Heart right ventricle (tissue), 16 donors: ENCODE data around the gene BMPR1A. TPM values are rescaled to one million over a fixed set of nuclear protein-coding genes. Genes with fewer than 3 reads are reported as not detected.

Experiments
- ATAC-seq, 8 donors: fragments of 200-7000 bp; cut with Tn5 transposase; one replicate each; pipeline ENCODE4 v1.9.1; 2020; ENCODE audit warnings: mild to moderate bottlenecking in 8 of 8, moderate library complexity in 8 of 8, moderate number of reproducible peaks in 1 of 8
- DNase-seq, 2 donors: peaks; one replicate each; pipeline ENCODE4 v3.0.0-alpha.2; 2020
- H3K27ac ChIP-seq, 10 donors: fragments of 200-600 bp; sonication (generic) in 2 of 10; one replicate each; pipeline versions ENCODE4 v1.5.0 to v1.8.0; 2020 to 2022; ENCODE audit warnings: mild to moderate bottlenecking in 3 of 10
- H3K27me3 ChIP-seq, 7 donors: fragments of 200-600 bp; one replicate each; pipeline ENCODE4 v1.8.0; 2021 to 2022; ENCODE audit warnings: mild to moderate bottlenecking in 2 of 7
- H3K36me3 ChIP-seq, 9 donors: fragments of 200-600 bp; sonication (generic) in 1 of 9; one replicate each; pipeline versions ENCODE4 v1.5.0 to v1.8.0; 2020 to 2022; ENCODE audit warnings: mild to moderate bottlenecking in 2 of 9
- H3K4me1 ChIP-seq, 9 donors: fragments of 200-600 bp; sonication (generic) in 1 of 9; one replicate each; pipeline versions ENCODE4 v1.5.0 to v1.8.0; 2020 to 2022; ENCODE audit warnings: mild to moderate bottlenecking in 4 of 9
- H3K4me3 ChIP-seq, 10 donors: fragments of 200-600 bp; sonication (generic) in 2 of 10; one replicate each; pipeline versions ENCODE4 v1.5.0 to v1.8.0; 2020 to 2022; ENCODE audit warnings: mild to moderate bottlenecking in 7 of 10, moderate library complexity in 2 of 10
- H3K9me3 ChIP-seq, 11 donors: fragments of 200-600 bp in 10 of 11; sonication (generic) in 2 of 11; one replicate each; pipeline versions ENCODE4 v1.5.0 to v1.8.0; 2013 to 2022; ENCODE audit warnings: mild to moderate bottlenecking in 2 of 11, control low read depth in 1 of 11, moderate library complexity in 1 of 11
- CTCF ChIP-seq, 9 donors: fragments of 200-600 bp; sonication (generic) in 2 of 9; IDR thresholded peaks; one replicate each; pipeline versions ENCODE4 v1.5.0 to v1.8.0; 2021 to 2022; ENCODE audit warnings: antibody characterized with exemption in 9 of 9, mild to moderate bottlenecking in 5 of 9, moderate library complexity in 1 of 9
- WGBS, 2 donors: extraction: QIAGEN DNeasy Blood & Tissue Kit; methylation state at CpG; one replicate each; pipeline ENCODE4 v1.1.7; 2013; ENCODE audit warnings: inconsistent platforms in 1 of 2; 5-methylcytosine and 5-hydroxymethylcytosine counted together
- intact Hi-C, 10 donors: fragments of 100-400 bp; cut with DNase I; formaldehyde crosslinking; loops; one replicate each; pipeline versions ENCODE4 v1.11.1 to v1.14.2; 2022
- long read RNA-seq, 3 donors: library from polyadenylated mRNA; unstranded; transcript quantifications; one replicate each; pipeline ENCODE4 v2.0.0, GENCODE V29; 2020 to 2021
- polyA plus RNA-seq, 2 donors: library from polyadenylated mRNA; stranded (reverse); fragments of 200-250 nt; gene quantifications; one replicate each; pipeline ENCODE4 v1.2.3, GENCODE V29; 2013
- total RNA-seq, 10 donors: library from RNA; stranded (reverse); fragmentation: NEBNext Ultra II Directional in 3 of 10; extraction: Animal tissue kit (Norgen Biotek cat#: 25700) in 3 of 10; gene quantifications; one replicate each; pipeline versions ENCODE4 v1.2.1 to v1.2.4, GENCODE V29; 2021 to 2023
- donor health status: Arrhythmogenic right ventricular cardiomyopathy.
- donor health status: ischemic (EF 13 %, LVEDD 7.1; RV severe dilation, severe dysfunction).
- donor health status: healthy with polysubstance abuse.
- donor health status: DM: no; HTN: yes; CAD: no.
- donor health status: DM: no; HTN: no; CAD: no.
- donor health status: ischemic (EF 25% LVEDD 6.9; RV normal size, moderate dysfunction).
- donor health status: ischemic (EF 25% LVEDD 5.7; RV mildly dilated, moderate dysfunction).
- donor health status: healthy.
- donor health status: DM: yes; HTN: yes; CAD: no.
- donor health status: Ischemic cardiomyopathy.
- donor health status: ischemic (EF 35%, LVEDD 5.7; RV mildly dilated, moderate dysfunction).
- donor health status: nonischemic (EF 11% LVEDD 7.7; RV severe dilation, severe dysfunction).
- donor health status: DM: yes; HTN: yes; CAD: no.
- donor health status: PGD.
- donor health status: ischemic (EF 29% LVEDD 5.4; RV normal size, mild dysfunction).
- donor health status: nonischemic (EF 23%, LVEDD 6.1; RV moderate dilation, normal function).

The BMPR1A gene
- total RNA-seq = 10 to 100 TPM; 34.4 to 69.0 (median 47.7) TPM
- polyA plus RNA-seq = 10 to 100 TPM in 1 of 2 donors, 1 to 10 TPM in 1; 6.7 to 10.3 TPM
- long read RNA-seq, donor 1, full-length matches to known transcripts = 16 of 41 reads
- long read RNA-seq, donor 1, partial matches to known transcripts = 4 of 41 reads
- long read RNA-seq, donor 1, other reads (novel, unspliced or antisense) = 21 of 41 reads
- long read RNA-seq, donor 2, full-length matches to known transcripts = 21 of 45 reads
- long read RNA-seq, donor 2, partial matches to known transcripts = 8 of 45 reads
- long read RNA-seq, donor 2, other reads (novel, unspliced or antisense) = 16 of 45 reads
- long read RNA-seq, donor 3, full-length matches to known transcripts = 25 of 62 reads
- long read RNA-seq, donor 3, partial matches to known transcripts = 2 of 62 reads
- long read RNA-seq, donor 3, other reads (novel, unspliced or antisense) = 35 of 62 reads

GRCh38 chr10:86756511-86757112 is at the start of gene BMPR1A:
Gene BMPR1A (plus strand): TSS chr10:86756619. CDS start chr10:86876019, 119,400 bp downstream.
- Histone ChIP-seq H3K36me3 (no peaks in the 10 kb centered on the region), H3K4me1 (peaks cover 0 to 67% (median 41%) of the 10 kb centered on the region in 9 donors), H3K27ac (peak within 1 kb of the TSS; percentile 89 to 99 (median 98)), H3K9me3 (no peaks in the 10 kb centered on the region), H3K27me3 (peaks cover 0 to 78% (median 63%) of the 10 kb centered on the region in 7 donors), H3K4me3 (peak within 1 kb of the TSS; percentile 59 to 90 (median 77))
- ATAC-seq (peak in 5 of 8 donors; percentile 15 to 29 (median 27)), DNase-seq (peak in 1 of 2 donors; percentile 86)
- intact Hi-C loops = loop anchor here in 6 of 10 donors (5.0 to 10.0 kb wide), 4 partner anchors 44 to 141 kb away; no protein-coding TSS in a partner anchor
- WGBS, 2 donors = 1% methylated on average over 57 to 77 of the region's 85 CpGs
- TF ChIP-seq CTCF (IDR thresholded peaks at IDR 0.05) = no peak

- Histone ChIP-seq H3K4me3 (no peak overlapping the region), H3K4me1 (peaks cover 10 to 77% (median 35%) of the 10 kb centered on the region in 9 donors), H3K9me3 (no peaks in the 10 kb centered on the region), H3K36me3 (peaks cover 0 to 69% (median 0%) of the 10 kb centered on the region in 9 donors), H3K27ac (peak overlapping the region in 6 of 10 donors; percentile 7 to 52 (median 20)), H3K27me3 (peaks cover 0 to 40% (median 21%) of the 10 kb centered on the region in 7 donors)
- no peak for DNase-seq
- intact Hi-C loops = loop anchor here in 2 of 10 donors (5.0 kb wide), 1 partner anchor 190 kb away; no protein-coding TSS in a partner anchor
- no peak for ATAC-seq
- 70 to 86% methylated on average over 1 of the region's 1 CpG for WGBS, 2 donors
- no peak for TF ChIP-seq CTCF (IDR thresholded peaks at IDR 0.05)
Observed at GRCh38 chr10:86706977-86707376, 49.4 kb upstream of the BMPR1A start.

- Histone ChIP-seq H3K9me3 (no peaks in the 10 kb centered on the region), H3K36me3 (peaks cover 0 to 65% (median 0%) of the 10 kb centered on the region in 9 donors), H3K27me3 (peaks cover 0 to 44% (median 21%) of the 10 kb centered on the region in 7 donors), H3K27ac (peak overlapping the region in 3 of 10 donors; percentile 12 to 49 (median 15)), H3K4me1 (peaks cover 15 to 82% (median 40%) of the 10 kb centered on the region in 9 donors), H3K4me3 (no peak overlapping the region)
- intact Hi-C loops = loop anchor here in 2 of 10 donors (5.0 kb wide), 1 partner anchor 190 kb away; no protein-coding TSS in a partner anchor
- no peak for ATAC-seq
- no peak for TF ChIP-seq CTCF (IDR thresholded peaks at IDR 0.05)
- DNase-seq = no peak
- WGBS, 2 donors = 52 to 64% methylated on average over 4 of the region's 4 CpGs
Observed at GRCh38 chr10:86707505-86707904, 48.9 kb upstream of the BMPR1A start.
